ENCODE results near the gene CFAP20.

DNA sequence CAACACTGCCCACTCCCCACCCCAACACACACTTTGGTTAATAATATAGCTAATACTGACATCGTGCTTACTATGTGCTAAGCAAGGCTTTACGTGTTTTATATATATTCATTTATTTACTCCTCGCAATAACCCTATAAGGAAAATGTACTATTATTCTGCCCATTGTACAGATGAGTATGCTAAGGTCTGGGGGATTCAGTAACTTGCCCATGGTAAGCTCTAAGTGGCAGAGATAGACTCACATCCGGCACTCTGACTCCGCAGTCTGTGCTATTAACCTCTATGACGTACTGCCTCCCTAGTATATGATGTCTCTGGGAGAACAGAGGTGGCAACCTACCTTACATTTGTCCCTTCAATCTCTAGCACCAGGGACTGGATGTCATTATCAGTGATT lies 12.7 kb downstream of the CFAP20 start:
- TF ChIP-seq, protein P1, sequence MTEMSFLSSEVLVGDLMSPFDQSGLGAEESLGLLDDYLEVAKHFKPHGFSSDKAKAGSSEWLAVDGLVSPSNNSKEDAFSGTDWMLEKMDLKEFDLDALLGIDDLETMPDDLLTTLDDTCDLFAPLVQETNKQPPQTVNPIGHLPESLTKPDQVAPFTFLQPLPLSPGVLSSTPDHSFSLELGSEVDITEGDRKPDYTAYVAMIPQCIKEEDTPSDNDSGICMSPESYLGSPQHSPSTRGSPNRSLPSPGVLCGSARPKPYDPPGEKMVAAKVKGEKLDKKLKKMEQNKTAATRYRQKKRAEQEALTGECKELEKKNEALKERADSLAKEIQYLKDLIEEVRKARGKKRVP (CRISPR knock-in tag; IDR thresholded peaks at IDR 0.05): no peak
- TF ChIP-seq SAFB2 (CRISPR knock-in tag; IDR thresholded peaks at IDR 0.05; ENCODE audit: borderline replicate concordance, low read depth) (no peak), YY1 (IDR thresholded peaks at IDR 0.05; ENCODE audit: insufficient read depth, insufficient replicate concordance, low read depth, low read length) (no peak), RAD21 (CRISPR knock-in tag; IDR thresholded peaks at IDR 0.05) (no peak), JARID2 (CRISPR knock-in tag; IDR thresholded peaks at IDR 0.05; ENCODE audit: insufficient replicate concordance) (no peak), NFRKB (IDR thresholded peaks at IDR 0.05) (no peak), XBP1 (CRISPR knock-in tag; IDR thresholded peaks at IDR 0.05) (no peak), DMTF1 (CRISPR knock-in tag; IDR thresholded peaks at IDR 0.05) (no peak)
- TF ChIP-seq, protein P2, sequence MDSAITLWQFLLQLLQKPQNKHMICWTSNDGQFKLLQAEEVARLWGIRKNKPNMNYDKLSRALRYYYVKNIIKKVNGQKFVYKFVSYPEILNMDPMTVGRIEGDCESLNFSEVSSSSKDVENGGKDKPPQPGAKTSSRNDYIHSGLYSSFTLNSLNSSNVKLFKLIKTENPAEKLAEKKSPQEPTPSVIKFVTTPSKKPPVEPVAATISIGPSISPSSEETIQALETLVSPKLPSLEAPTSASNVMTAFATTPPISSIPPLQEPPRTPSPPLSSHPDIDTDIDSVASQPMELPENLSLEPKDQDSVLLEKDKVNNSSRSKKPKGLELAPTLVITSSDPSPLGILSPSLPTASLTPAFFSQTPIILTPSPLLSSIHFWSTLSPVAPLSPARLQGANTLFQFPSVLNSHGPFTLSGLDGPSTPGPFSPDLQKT (CRISPR knock-in tag; IDR thresholded peaks at IDR 0.05; ENCODE audit: borderline replicate concordance): no peak
- TF ChIP-seq, protein P3, sequence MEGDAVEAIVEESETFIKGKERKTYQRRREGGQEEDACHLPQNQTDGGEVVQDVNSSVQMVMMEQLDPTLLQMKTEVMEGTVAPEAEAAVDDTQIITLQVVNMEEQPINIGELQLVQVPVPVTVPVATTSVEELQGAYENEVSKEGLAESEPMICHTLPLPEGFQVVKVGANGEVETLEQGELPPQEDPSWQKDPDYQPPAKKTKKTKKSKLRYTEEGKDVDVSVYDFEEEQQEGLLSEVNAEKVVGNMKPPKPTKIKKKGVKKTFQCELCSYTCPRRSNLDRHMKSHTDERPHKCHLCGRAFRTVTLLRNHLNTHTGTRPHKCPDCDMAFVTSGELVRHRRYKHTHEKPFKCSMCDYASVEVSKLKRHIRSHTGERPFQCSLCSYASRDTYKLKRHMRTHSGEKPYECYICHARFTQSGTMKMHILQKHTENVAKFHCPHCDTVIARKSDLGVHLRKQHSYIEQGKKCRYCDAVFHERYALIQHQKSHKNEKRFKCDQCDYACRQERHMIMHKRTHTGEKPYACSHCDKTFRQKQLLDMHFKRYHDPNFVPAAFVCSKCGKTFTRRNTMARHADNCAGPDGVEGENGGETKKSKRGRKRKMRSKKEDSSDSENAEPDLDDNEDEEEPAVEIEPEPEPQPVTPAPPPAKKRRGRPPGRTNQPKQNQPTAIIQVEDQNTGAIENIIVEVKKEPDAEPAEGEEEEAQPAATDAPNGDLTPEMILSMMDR (CRISPR knock-in tag; IDR thresholded peaks at IDR 0.05): no peak

Data from HepG2 (cell line).